Lower leg skin (tissue), 4 donors: ENCODE measurements around the gene BBLN. TPM values are rescaled to one million over a fixed set of nuclear protein-coding genes. Genes with fewer than 3 reads are reported as not detected.
"Not testable (repeated sequence)": the region's sequence is repeated elsewhere in the genome, so short reads cannot be mapped to it uniquely, and the experiment has no call there.

Source experiments
- DNase-seq, 2 donors: peaks; one replicate each; pipeline ENCODE4 v3.0.0-alpha.2; 2019; ENCODE audit warnings: low spot score in 2 of 2
- H3K4me3 ChIP-seq: fragments of 200-600 bp; sonication (generic); 2 replicates; pipeline ENCODE4 v1.5.1; 2017; ENCODE audit warnings: mild to moderate bottlenecking, low read depth; ENCODE audit not compliant: poor library complexity, severe bottlenecking
- CTCF ChIP-seq, 3 donors: fragments of 450-650 bp; IDR thresholded peaks; one replicate each; pipeline ENCODE4 v1.5.1; 2016; ENCODE audit warnings: antibody characterized with exemption in 3 of 3, mild to moderate bottlenecking in 3 of 3, moderate library complexity in 2 of 3
- POLR2A ChIP-seq, 2 donors: fragments of 450-650 bp; IDR thresholded peaks; one replicate each; pipeline ENCODE4 v1.6.1; 2016 to 2017; ENCODE audit warnings: antibody characterized with exemption in 2 of 2, mild to moderate bottlenecking in 1 of 2, moderate library complexity in 1 of 2
- WGBS, 2 donors: methylation state at CpG; one replicate each; pipeline ENCODE4 v1.1.5; 2018; 5-methylcytosine and 5-hydroxymethylcytosine counted together
- intact Hi-C: fragments of 100-400 bp; cut with DNase I; formaldehyde crosslinking; loops from one replicate; pipeline ENCODE4 v1.15.0; 2023; ENCODE audit warnings: low total_unique reads
- total RNA-seq, 4 donors: library from RNA; depleted of rRNA; stranded (reverse); fragments of >200 nt; gene quantifications; one replicate each; pipeline ENCODE4 v1.1.0, GENCODE V29; 2016

BBLN gene
- total RNA-seq, 4 donors from 2014 or later = 288 to 606 (median 392) TPM

DNA sequence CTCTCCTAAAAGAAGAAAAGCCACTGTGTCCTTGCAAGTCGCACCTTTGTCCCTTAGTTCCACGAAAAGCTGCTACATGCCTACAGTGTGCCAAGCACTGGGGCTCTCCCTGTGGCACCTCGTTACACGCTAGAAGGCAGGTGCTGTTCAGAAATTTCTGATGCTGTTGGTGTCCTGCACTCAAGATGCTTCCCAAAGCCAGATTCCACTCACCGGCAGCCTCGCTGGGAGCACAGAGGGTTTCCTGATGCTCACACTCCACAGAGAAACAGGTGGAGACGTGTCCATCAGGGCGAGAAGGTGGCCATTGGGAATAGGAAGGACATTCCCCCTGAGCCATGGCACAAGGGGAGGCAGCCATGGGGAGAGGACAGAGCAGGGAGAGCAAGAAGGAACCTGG, 28.7 kb upstream of the BBLN start:
- intact Hi-C loops, DNase-seq, H3K4me3 ChIP-seq: not testable (repeated sequence)
- WGBS, 2 donors = 80 to 82% methylated on average over 8 of the region's 8 CpGs

- H3K4me3 ChIP-seq, DNase-seq, intact Hi-C loops: not testable (repeated sequence)
- WGBS, 2 donors = 52 to 54% methylated on average over 7 of the region's 8 CpGs
These were observed 27.9 kb upstream of the BBLN start for GRCh38 chr9:128132139-128132538.

DNA sequence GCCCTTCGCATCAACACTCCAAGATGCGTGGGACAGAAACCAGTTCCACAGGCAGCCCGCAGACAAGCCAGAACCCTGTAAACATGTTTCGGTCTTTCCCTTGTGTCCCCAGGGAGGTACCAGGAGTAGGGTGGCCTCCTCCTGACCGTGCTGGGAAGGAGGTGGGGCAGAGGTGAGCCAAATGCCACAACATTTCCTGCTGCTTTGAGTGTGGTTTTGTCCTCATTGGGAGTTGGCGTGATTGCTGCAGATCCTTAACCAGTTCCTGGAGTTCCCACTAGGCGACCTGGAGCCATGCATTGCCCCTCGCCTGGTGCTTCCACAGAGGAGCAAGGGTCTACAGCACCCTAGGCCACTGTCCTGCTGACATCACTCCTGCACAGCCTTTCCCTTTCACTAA, 24.5 kb upstream of the BBLN start:
- 56 to 68% methylated on average over 8 of the region's 8 CpGs for WGBS, 2 donors
- DNase-seq, intact Hi-C loops: not testable (repeated sequence)

GRCh38 chr9:128136816-128137793, 23.0 kb upstream of the BBLN start:
- TF ChIP-seq CTCF (IDR thresholded peaks at IDR 0.05) (no peak), POLR2A (IDR thresholded peaks at IDR 0.05) (no peak)
- no peak overlapping the region for H3K4me3 ChIP-seq
- no peak for DNase-seq
- WGBS, 2 donors = 81 to 82% methylated on average over 18 of the region's 18 CpGs
- intact Hi-C loops = no loop called here

More for the DNA sequence above, 24.5 kb upstream of the BBLN start:
- not testable (repeated sequence) for H3K4me3 ChIP-seq

DNA sequence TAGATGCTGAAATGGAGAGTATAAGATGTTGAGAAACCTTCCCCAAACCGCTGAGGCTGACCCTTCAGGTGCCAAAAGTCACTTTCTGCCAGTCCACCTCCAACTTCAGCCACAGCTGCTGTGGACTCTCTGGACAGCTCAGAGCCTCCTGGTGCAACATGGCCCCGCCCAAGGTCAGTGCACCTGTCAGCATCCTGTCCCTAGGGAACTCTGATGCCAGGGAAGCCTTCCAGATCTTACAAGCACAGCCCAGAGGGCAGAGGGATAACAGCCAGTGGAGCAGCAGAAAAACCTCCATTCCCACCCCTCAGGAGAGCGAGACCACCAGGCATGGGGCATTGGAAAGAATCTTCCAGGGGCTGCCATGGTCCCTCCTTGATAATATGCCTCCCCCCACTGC, 22.1 kb upstream of the BBLN start:
- no peak overlapping the region for H3K4me3 ChIP-seq
- DNase-seq = no peak
- no peak for TF ChIP-seq CTCF (IDR thresholded peaks at IDR 0.05)
- no peak for TF ChIP-seq POLR2A (IDR thresholded peaks at IDR 0.05)
- intact Hi-C loops = no loop called here
- WGBS, 2 donors = 71 to 93% methylated on average over 2 to 3 of the region's 3 CpGs

GRCh38 chr9:128139621-128140020, 20.4 kb upstream of the BBLN start:
- no peak for DNase-seq
- no peak for TF ChIP-seq POLR2A (IDR thresholded peaks at IDR 0.05)
- no peak for TF ChIP-seq CTCF (IDR thresholded peaks at IDR 0.05)
- intact Hi-C loops = no loop called here
- WGBS, 2 donors = 83 to 90% methylated on average over 7 to 8 of the region's 16 CpGs
- H3K4me3 ChIP-seq = no peak overlapping the region

GRCh38 chr9:128141604-128142003, 18.5 kb upstream of the BBLN start:
- no peak overlapping the region for H3K4me3 ChIP-seq
- intact Hi-C loops = no loop called here
- WGBS, 2 donors = 95 to 100% methylated on average over 3 of the region's 3 CpGs
- DNase-seq = no peak
- TF ChIP-seq CTCF (IDR thresholded peaks at IDR 0.05) = no peak
